Lower lobe of right lung (tissue), 2 donors: ENCODE results near the gene SART3. TPM values are rescaled to one million over a fixed set of nuclear protein-coding genes. Genes with fewer than 3 reads are reported as not detected.
"Not testable (repeated sequence)": the region's sequence is repeated elsewhere in the genome, so short reads cannot be mapped to it uniquely, and the experiment has no call there.

ENCODE experiments used
- ATAC-seq, 2 donors: fragments of 200-7000 bp; cut with Tn5 transposase; one replicate each; pipeline ENCODE4 v1.9.1; 2020 to 2022; ENCODE audit warnings: mild to moderate bottlenecking in 2 of 2, moderate library complexity in 2 of 2
- DNase-seq: peaks from one replicate; pipeline ENCODE4 v3.0.0-alpha.2; 2020
- H3K27ac ChIP-seq: fragments of 200-600 bp; one replicate; pipeline ENCODE4 v1.8.0; 2022
- H3K27me3 ChIP-seq: fragments of 200-600 bp; one replicate; pipeline ENCODE4 v1.8.0; 2022; ENCODE audit warnings: low read depth
- H3K36me3 ChIP-seq: fragments of 200-600 bp; one replicate; pipeline ENCODE4 v1.8.0; 2022; ENCODE audit warnings: mild to moderate bottlenecking
- H3K4me1 ChIP-seq: fragments of 200-600 bp; one replicate; pipeline ENCODE4 v1.8.0; 2022
- H3K4me3 ChIP-seq: fragments of 200-600 bp; one replicate; pipeline ENCODE4 v1.8.0; 2022; ENCODE audit warnings: mild to moderate bottlenecking
- H3K9me3 ChIP-seq: fragments of 200-600 bp; one replicate; pipeline ENCODE4 v1.8.0; 2022
- intact Hi-C: fragments of 100-400 bp; cut with DNase I; formaldehyde crosslinking; loops from one replicate; pipeline ENCODE4 v1.11.0; 2022
- total RNA-seq: library from RNA; stranded (reverse); fragmentation: NEBNext Ultra II Directional; extraction: Animal tissue kit (Norgen Biotek cat#: 25700); gene quantifications from one replicate; pipeline ENCODE4 v1.2.1, GENCODE V29; 2021
- TF ChIP-seq, protein P1 (sequence below): fragments of 200-600 bp; IDR thresholded peaks from one replicate; pipeline ENCODE4 v1.8.0; 2022; ENCODE audit warnings: antibody characterized with exemption, mild to moderate bottlenecking
- donor health status: DM: no; HTN: yes; CAD: no; lungs with severe emphysema.

SART3 gene
- total RNA-seq, 1 donor from 2014 or later: 42.8 TPM

DNA sequence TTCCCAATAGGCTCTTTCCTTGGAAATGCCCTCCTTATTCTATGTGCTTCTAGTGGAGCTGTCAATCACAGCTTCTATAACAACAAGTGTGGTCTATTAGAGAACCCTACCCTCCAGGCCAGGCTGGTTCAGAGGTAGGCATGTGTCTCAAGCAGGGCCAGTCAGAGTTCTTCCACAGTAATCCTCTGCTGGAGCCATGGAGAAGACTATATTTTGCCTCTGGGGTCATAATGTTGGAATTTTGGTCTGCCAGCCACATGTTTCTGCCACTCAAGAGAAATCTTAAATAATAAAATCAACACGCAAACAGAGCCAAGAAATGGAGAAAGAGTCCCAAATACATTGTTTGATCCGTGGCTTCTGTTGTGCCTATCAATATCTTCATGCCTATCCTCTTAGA, 69.7 kb downstream of the SART3 start:
- Histone ChIP-seq H3K27ac (no peak overlapping the region), H3K9me3 (no peaks in the 10 kb centered on the region), H3K36me3 (no peaks in the 10 kb centered on the region), H3K27me3 (peaks cover 12% of the 10 kb centered on the region), H3K4me1 (no peaks in the 10 kb centered on the region), H3K4me3 (no peak overlapping the region)
- TF ChIP-seq, protein P1, sequence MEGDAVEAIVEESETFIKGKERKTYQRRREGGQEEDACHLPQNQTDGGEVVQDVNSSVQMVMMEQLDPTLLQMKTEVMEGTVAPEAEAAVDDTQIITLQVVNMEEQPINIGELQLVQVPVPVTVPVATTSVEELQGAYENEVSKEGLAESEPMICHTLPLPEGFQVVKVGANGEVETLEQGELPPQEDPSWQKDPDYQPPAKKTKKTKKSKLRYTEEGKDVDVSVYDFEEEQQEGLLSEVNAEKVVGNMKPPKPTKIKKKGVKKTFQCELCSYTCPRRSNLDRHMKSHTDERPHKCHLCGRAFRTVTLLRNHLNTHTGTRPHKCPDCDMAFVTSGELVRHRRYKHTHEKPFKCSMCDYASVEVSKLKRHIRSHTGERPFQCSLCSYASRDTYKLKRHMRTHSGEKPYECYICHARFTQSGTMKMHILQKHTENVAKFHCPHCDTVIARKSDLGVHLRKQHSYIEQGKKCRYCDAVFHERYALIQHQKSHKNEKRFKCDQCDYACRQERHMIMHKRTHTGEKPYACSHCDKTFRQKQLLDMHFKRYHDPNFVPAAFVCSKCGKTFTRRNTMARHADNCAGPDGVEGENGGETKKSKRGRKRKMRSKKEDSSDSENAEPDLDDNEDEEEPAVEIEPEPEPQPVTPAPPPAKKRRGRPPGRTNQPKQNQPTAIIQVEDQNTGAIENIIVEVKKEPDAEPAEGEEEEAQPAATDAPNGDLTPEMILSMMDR: no peak
- no peak for ATAC-seq
- no peak for DNase-seq
- intact Hi-C loops: no loop called here

DNA sequence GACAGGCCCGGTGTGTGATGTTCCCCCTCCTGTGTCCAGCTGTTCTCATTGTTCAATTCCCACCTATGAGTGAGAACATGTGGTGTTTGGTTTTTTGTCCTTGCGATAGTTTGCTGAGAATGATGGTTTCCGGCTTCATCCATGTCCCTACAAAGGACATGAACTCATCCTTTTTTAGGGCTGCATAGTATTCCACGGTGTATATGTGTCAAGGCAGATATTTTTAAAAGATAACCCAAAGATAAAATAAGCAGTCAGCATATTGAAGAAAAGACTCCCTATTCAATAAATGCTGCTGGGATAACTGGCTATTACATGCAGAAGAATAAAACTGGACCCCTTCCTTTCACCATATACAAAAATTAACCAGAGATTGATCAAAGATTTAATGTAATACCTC, 73.9 kb downstream of the SART3 start:
- H3K27me3 ChIP-seq, H3K9me3 ChIP-seq, H3K36me3 ChIP-seq, H3K4me1 ChIP-seq, DNase-seq, intact Hi-C loops, H3K4me3 ChIP-seq, H3K27ac ChIP-seq, ATAC-seq: not testable (repeated sequence)

DNA sequence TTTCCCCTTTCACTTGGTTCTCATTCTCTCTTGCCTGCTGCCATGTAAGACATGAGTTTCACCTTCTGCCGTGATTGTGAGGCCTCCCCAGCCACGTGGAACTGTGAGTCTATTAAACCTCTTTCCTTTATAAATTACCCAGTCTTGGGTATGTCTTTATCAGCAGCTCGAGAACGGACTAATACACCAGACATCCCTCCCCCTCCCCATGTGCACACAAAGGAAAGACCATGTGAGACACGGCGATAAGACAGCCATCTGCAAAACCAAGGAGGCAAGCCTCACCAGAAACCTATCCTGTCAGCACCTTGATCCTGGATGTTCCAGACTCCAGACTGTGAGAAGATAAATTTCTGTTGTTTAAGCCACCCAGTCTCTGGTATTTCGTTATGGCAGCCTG, 75.6 kb downstream of the SART3 start:
- H3K27ac ChIP-seq, H3K36me3 ChIP-seq, intact Hi-C loops, ATAC-seq, H3K9me3 ChIP-seq, H3K4me1 ChIP-seq, H3K4me3 ChIP-seq, DNase-seq: not testable (repeated sequence)
- H3K27me3 ChIP-seq: peaks cover 17% of the 10 kb centered on the region

DNA sequence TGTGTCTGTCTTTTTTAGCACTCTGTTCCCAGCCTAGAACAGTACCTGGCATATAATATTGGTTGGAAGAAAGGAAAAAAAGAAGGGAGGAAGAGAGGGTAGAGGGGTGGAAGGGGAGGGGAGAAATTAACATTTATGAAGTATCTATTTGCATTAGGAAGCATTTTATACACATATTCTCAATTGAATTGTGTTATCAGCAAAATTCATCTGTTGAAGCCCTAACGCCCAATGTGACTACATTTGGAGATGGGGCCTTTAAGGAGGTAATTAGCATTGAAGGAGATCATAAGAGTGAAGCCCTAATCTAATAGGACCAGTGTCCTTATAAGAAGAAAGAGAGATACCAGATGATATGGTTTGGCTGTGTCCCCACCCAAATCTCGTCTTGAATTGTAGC, 76.1 kb downstream of the SART3 start:
- H3K36me3 ChIP-seq: no peaks in the 10 kb centered on the region
- no peak overlapping the region for H3K4me3 ChIP-seq
- TF ChIP-seq, protein P1: no peak
- ATAC-seq (no peak), DNase-seq (no peak)
- no peaks in the 10 kb centered on the region for H3K9me3 ChIP-seq
- peaks cover 17% of the 10 kb centered on the region for H3K27me3 ChIP-seq
- H3K27ac ChIP-seq: no peak overlapping the region
- intact Hi-C loops: no loop called here
- no peaks in the 10 kb centered on the region for H3K4me1 ChIP-seq

GRCh38 chr12:108484431-108484830, 76.5 kb downstream of the SART3 start:
- Histone ChIP-seq H3K9me3 (no peaks in the 10 kb centered on the region), H3K27me3 (peaks cover 17% of the 10 kb centered on the region), H3K27ac (no peak overlapping the region), H3K4me1 (no peaks in the 10 kb centered on the region), H3K36me3 (no peaks in the 10 kb centered on the region), H3K4me3 (no peak overlapping the region)
- TF ChIP-seq, protein P1: no peak
- no peak for ATAC-seq
- no peak for DNase-seq
- intact Hi-C loops: no loop called here

- intact Hi-C loops: no loop called here
- ATAC-seq (no peak), DNase-seq (no peak)
- Histone ChIP-seq H3K27me3 (peaks cover 17% of the 10 kb centered on the region), H3K36me3 (no peaks in the 10 kb centered on the region), H3K4me1 (no peaks in the 10 kb centered on the region), H3K27ac (no peak overlapping the region), H3K4me3 (no peak overlapping the region), H3K9me3 (no peaks in the 10 kb centered on the region)
- TF ChIP-seq, protein P1: no peak
Measured at GRCh38 chr12:108483213-108484059, 77.5 kb downstream of the SART3 start.
